ENCODE measurements around the gene HOXC5. TPM values are rescaled to one million over a fixed set of nuclear protein-coding genes. Genes with fewer than 3 reads are reported as not detected.
A peak's percentile ranks its signal among the peaks of the same experiment; 100 is the strongest.

Gene HOXC5
- total RNA-seq, 1 donor from 2014 or later = not detected

- Mint-ChIP-seq H3K9me3 (no peaks in the 10 kb centered on the region), H3K27me3 (peaks cover 88% of the 10 kb centered on the region), H3K27ac (no peak overlapping the region), H3K4me3 (no peak overlapping the region), H3K4me1 (peaks cover 14% of the 10 kb centered on the region), H3K36me3 (ENCODE audit: low read depth) (no peaks in the 10 kb centered on the region)
- no peak for DNase-seq
- intact Hi-C loops (cut with micrococcal nuclease) = no loop called here
Observed at GRCh38 chr12:54024581-54025305, 8.1 kb upstream of the HOXC5 start.

- H3K27me3 Mint-ChIP-seq = peaks cover 87% of the 10 kb centered on the region
- H3K36me3 Mint-ChIP-seq (ENCODE audit: low read depth) = no peaks in the 10 kb centered on the region
- no peak overlapping the region for H3K27ac Mint-ChIP-seq
- H3K9me3 Mint-ChIP-seq = no peaks in the 10 kb centered on the region
- no peak for DNase-seq
- intact Hi-C loops (cut with micrococcal nuclease) = no loop called here
- H3K4me1 Mint-ChIP-seq = peaks cover 11% of the 10 kb centered on the region
- no peak overlapping the region for H3K4me3 Mint-ChIP-seq
Observed at GRCh38 chr12:54025499-54026405, 7.1 kb upstream of the HOXC5 start.

- Mint-ChIP-seq H3K27me3 (peaks cover 86% of the 10 kb centered on the region), H3K27ac (no peak overlapping the region), H3K36me3 (ENCODE audit: low read depth) (no peaks in the 10 kb centered on the region), H3K9me3 (no peaks in the 10 kb centered on the region), H3K4me1 (peaks cover 11% of the 10 kb centered on the region), H3K4me3 (no peak overlapping the region)
- intact Hi-C loops (cut with micrococcal nuclease) = no loop called here
- DNase-seq = no peak
Observed at GRCh38 chr12:54026640-54027441, 6.0 kb upstream of the HOXC5 start.

- DNase-seq = no peak
- Mint-ChIP-seq H3K27ac (no peak overlapping the region), H3K4me3 (no peak overlapping the region), H3K9me3 (no peaks in the 10 kb centered on the region), H3K4me1 (peaks cover 11% of the 10 kb centered on the region), H3K36me3 (ENCODE audit: low read depth) (no peaks in the 10 kb centered on the region), H3K27me3 (peaks cover 86% of the 10 kb centered on the region)
- intact Hi-C loops (cut with micrococcal nuclease) = no loop called here
Observed at GRCh38 chr12:54027442-54027786, 5.4 kb upstream of the HOXC5 start.

GRCh38 chr12:54028314-54029201, 4.3 kb upstream of the HOXC5 start, which contains the start of gene HOXC6:
TSS of gene HOXC6 (plus strand) at chr12:54028440. CDS start at chr12:54028522, 82 bp downstream.
- H3K4me3 Mint-ChIP-seq = no peak within 1 kb of the TSS
- intact Hi-C loops (cut with micrococcal nuclease) = no loop called here

GRCh38 chr12:54029529-54030441, 3.1 kb upstream of the HOXC5 start:
- no peak overlapping the region for H3K4me3 Mint-ChIP-seq
- intact Hi-C loops (cut with micrococcal nuclease) = loop anchor here (5.0 kb wide), 2 partner anchors 32 to 72 kb away; no protein-coding TSS in a partner anchor
- no peak for DNase-seq
- no peaks in the 10 kb centered on the region for H3K36me3 Mint-ChIP-seq (ENCODE audit: low read depth)
- H3K27ac Mint-ChIP-seq = no peak overlapping the region
- H3K9me3 Mint-ChIP-seq = no peaks in the 10 kb centered on the region
- H3K4me1 Mint-ChIP-seq = peaks cover 22% of the 10 kb centered on the region
- peaks cover 84% of the 10 kb centered on the region for H3K27me3 Mint-ChIP-seq

More at GRCh38 chr12:54028314-54029201, 4.3 kb upstream of the HOXC5 start, which contains the start of gene HOXC6:
- no peak for DNase-seq
- Mint-ChIP-seq H3K4me1 (peaks cover 18% of the 10 kb centered on the region), H3K27me3 (peaks cover 86% of the 10 kb centered on the region), H3K27ac (no peak within 1 kb of the TSS), H3K9me3 (no peaks in the 10 kb centered on the region), H3K36me3 (ENCODE audit: low read depth) (no peaks in the 10 kb centered on the region)

GRCh38 chr12:54030442-54030801, 2.4 kb upstream of the HOXC5 start:
- peaks cover 23% of the 10 kb centered on the region for H3K4me1 Mint-ChIP-seq
- H3K27me3 Mint-ChIP-seq = peaks cover 84% of the 10 kb centered on the region
- no peak overlapping the region for H3K27ac Mint-ChIP-seq
- intact Hi-C loops (cut with micrococcal nuclease) = loop anchor here (5.0 kb wide), 2 partner anchors 33 to 73 kb away; no protein-coding TSS in a partner anchor
- DNase-seq = no peak
- no peaks in the 10 kb centered on the region for H3K36me3 Mint-ChIP-seq (ENCODE audit: low read depth)
- no peaks in the 10 kb centered on the region for H3K9me3 Mint-ChIP-seq
- no peak overlapping the region for H3K4me3 Mint-ChIP-seq

GRCh38 chr12:54030889-54031471, 1.9 kb upstream of the HOXC5 start:
- Mint-ChIP-seq H3K36me3 (ENCODE audit: low read depth) (no peaks in the 10 kb centered on the region), H3K27me3 (peaks cover 84% of the 10 kb centered on the region), H3K9me3 (no peaks in the 10 kb centered on the region), H3K4me3 (no peak overlapping the region), H3K4me1 (peaks cover 23% of the 10 kb centered on the region), H3K27ac (no peak overlapping the region)
- intact Hi-C loops (cut with micrococcal nuclease) = loop anchor here (5.0 kb wide), 2 partner anchors 34 to 74 kb away; no protein-coding TSS in a partner anchor
- DNase-seq = no peak

GRCh38 chr12:54031480-54031879, 1.4 kb upstream of the HOXC5 start:
- peaks cover 85% of the 10 kb centered on the region for H3K27me3 Mint-ChIP-seq
- H3K36me3 Mint-ChIP-seq (ENCODE audit: low read depth) = no peaks in the 10 kb centered on the region
- H3K4me1 Mint-ChIP-seq = peaks cover 23% of the 10 kb centered on the region
- no peak overlapping the region for H3K4me3 Mint-ChIP-seq
- DNase-seq = no peak
- no peaks in the 10 kb centered on the region for H3K9me3 Mint-ChIP-seq
- intact Hi-C loops (cut with micrococcal nuclease) = loop anchor here (5.0 kb wide), 2 partner anchors 34 to 74 kb away; no protein-coding TSS in a partner anchor
- H3K27ac Mint-ChIP-seq = no peak overlapping the region

GRCh38 chr12:54032086-54032619, 697 bp upstream of the HOXC5 start:
- no peaks in the 10 kb centered on the region for H3K9me3 Mint-ChIP-seq
- peaks cover 19% of the 10 kb centered on the region for H3K4me1 Mint-ChIP-seq
- H3K36me3 Mint-ChIP-seq (ENCODE audit: low read depth) = no peaks in the 10 kb centered on the region
- H3K27me3 Mint-ChIP-seq = peaks cover 83% of the 10 kb centered on the region
- no peak for DNase-seq
- H3K4me3 Mint-ChIP-seq = no peak overlapping the region
- intact Hi-C loops (cut with micrococcal nuclease) = loop anchor here (1.0 to 5.0 kb wide), 5 partner anchors 15 to 159 kb away; no protein-coding TSS in a partner anchor
- no peak overlapping the region for H3K27ac Mint-ChIP-seq

- no peak for DNase-seq
- Mint-ChIP-seq H3K9me3 (no peaks in the 10 kb centered on the region), H3K27me3 (peaks cover 83% of the 10 kb centered on the region), H3K27ac (peak overlapping the region; percentile 59), H3K4me1 (peaks cover 19% of the 10 kb centered on the region), H3K36me3 (ENCODE audit: low read depth) (no peaks in the 10 kb centered on the region), H3K4me3 (peak overlapping the region; percentile 69)
- intact Hi-C loops (cut with micrococcal nuclease) = loop anchor here (2.0 to 5.0 kb wide), 3 partner anchors 13 to 76 kb away; no protein-coding TSS in a partner anchor
Observed at GRCh38 chr12:54033106-54033979, 493 bp downstream of the HOXC5 start.
